Body of pancreas (tissue), 4 donors: ENCODE data around the gene HAAO.

Experiments
- CTCF ChIP-seq, 7 experiments: fragments of 450-650 bp in 4 of 7; fragments of 200-600 bp in 3 of 7; sonication (generic) in 3 of 7; IDR thresholded peaks; one replicate each; pipeline ENCODE4 v1.5.1; 2016 to 2019; ENCODE audit warnings: antibody characterized with exemption in 7 of 7
- POLR2A ChIP-seq, 3 donors: fragments of 450-650 bp; IDR thresholded peaks; one replicate each; pipeline ENCODE4 v1.6.1; 2016; ENCODE audit warnings: antibody characterized with exemption in 3 of 3, mild to moderate bottlenecking in 2 of 3

DNA sequence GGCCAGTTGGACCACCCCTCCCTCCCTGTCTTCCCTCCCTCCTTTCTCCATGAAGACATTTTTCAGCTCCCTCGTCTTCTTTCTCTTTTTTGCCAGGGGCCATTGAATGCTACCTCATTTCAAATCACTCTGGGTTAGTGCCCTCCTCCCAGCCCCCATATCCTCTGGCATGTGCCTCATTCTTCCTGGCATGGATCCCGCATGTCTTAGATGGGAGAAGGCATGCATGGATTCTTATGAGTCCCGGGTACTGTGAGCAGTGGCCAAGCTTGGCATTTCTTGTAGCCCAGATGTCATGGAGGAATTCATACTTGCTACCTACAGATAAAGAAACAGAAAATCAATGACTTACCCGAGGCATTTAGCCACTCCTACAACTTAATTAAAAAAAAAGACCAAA is 9.0 kb upstream of the HAAO start:
- no peak for TF ChIP-seq POLR2A (IDR thresholded peaks at IDR 0.05)
- TF ChIP-seq CTCF (IDR thresholded peaks at IDR 0.05), result no peak
